SW480 (cell line): ENCODE measurements around the gene SKOR1.

ENCODE experiments used
- DNase-seq: peaks from one replicate; pipeline ENCODE4 v3.0.0-alpha.2; 2016; ENCODE audit warnings: low spot score

The SKOR1 gene

GRCh38 chr15:67824976-67825880 lies at the start of gene SKOR1:
Gene SKOR1, plus strand, starts transcription at chr15:67825509. Its CDS starts 94 bp downstream, at chr15:67825603.
- DNase-seq: no peak

GRCh38 chr15:67775998-67776397 lies 49.3 kb upstream of the SKOR1 start:
- no peak for DNase-seq

DNA sequence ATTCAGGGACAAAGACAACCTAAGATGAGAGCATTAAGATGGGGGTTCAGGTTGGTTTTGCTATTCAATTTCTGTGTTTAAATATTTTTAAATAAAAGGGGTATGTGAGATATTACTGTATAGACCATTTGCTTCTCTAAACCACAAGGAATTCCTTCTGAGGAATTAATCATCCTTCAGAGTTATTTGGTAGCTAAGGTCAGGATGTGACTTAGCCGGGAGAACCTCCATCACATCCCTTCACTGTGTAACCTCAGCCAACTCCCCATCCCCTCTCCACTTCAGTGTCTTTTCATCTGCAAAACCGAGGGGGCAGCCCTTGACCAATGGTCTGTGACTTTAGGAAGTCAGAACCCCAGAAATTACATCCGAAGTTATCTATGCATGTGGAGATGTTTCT lies 48.7 kb upstream of the SKOR1 start:
- no peak for DNase-seq

DNA sequence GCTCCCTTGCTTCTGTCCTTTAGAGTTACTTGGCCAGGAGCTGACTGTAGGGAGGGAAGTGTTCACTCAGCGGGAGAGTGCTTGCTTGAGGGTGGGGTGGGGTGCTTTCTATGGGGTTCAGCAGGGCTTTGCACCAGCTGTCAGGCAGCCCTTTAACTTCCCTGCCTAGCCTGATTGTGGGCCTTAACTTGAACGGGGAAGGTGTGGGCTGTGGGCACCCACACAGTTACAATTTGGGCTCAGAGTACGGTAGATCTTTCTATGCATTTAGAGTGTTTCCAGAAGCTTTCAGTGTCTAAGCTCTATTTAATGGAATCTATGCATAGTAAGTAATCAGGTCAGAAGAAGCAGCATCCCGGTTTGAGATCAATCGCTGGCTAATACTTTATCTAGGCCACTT lies 48.2 kb upstream of the SKOR1 start:
- DNase-seq: no peak

DNA sequence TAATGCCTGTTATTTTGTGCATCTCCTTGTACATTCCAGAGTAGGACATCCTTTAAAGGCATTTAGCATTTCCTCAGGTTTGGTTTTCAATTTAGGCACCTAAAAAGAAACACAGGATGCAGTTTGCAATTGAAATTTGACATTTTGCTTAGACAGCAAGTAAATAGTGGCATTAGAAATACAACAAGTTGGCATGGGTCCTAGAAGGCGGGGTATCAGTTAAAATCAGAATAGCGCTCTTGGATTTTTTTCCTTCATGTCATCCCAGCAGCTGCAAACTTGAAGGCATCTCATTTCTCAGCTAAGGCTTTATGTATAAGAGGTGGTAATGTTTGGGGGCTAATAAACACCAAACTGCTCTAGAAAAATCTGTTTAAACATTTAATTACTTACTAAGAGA lies 47.5 kb upstream of the SKOR1 start:
- no peak for DNase-seq

- no peak for DNase-seq
These were observed 46.3 kb upstream of the SKOR1 start for GRCh38 chr15:67778968-67779548.

DNA sequence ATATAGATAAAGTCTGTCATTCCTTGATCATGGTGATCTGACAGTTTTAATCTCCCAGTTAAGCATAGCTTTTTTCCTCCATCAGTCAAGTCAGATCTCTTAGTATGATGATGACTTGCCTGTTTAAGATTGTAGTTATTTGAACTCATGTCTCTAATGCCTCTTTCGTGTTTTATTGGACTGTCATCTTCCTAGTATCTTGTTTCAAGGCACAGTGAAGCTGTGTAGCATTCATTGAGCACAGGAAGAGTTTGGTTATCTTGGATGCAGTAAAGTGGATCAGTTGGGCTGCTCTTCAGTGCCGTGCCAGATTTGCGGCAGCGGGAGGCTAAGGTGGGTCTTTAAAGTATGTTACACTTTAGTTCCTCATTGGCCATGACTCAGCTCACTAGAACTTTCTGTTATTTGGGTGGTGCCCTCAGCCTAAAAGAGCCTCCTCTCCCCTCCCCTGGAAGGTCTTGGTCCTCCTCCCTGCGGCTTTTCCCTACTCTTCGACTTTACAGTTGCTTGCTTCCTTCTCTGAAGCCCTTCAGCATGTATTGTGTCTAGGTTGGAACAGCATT lies 45.7 kb upstream of the SKOR1 start:
- peak; percentile 47 for DNase-seq

DNA sequence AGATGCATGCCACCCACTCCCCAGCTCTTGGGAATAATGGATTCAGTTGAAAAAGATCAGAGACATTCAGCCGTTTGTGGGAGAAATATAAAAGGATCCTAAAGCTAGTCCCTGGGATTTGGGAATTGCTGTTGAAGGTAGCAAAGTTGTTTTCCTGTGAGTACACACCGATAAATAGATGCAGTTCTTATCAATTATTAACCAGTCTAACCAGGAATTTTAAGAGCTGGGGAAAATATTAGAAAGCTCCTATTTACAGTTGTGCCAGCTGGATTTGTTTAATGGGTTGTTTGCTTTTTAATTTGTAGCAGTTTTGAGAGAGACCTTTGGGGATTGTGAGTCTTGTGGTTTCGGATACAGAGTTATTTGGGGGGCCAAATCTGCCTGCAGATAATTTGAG lies 44.2 kb upstream of the SKOR1 start:
- no peak for DNase-seq

- DNase-seq: no peak
These were observed 43.2 kb upstream of the SKOR1 start for GRCh38 chr15:67781907-67782690.

DNA sequence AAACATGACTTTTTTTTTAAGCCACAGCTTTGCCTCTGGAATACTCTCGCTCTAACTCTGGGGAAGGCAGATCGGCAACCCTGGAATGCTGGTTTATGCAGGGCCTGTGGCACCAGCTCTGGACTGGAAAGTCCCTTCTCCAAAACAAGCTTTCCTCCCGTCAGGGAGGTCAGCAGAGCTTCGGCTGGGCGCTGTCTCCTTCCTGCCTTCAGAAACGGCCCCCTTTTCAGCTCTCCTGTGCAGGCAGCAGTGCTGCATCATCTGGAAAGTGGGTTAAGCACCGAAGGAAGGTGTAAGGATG lies 42.7 kb upstream of the SKOR1 start:
- no peak for DNase-seq

DNA sequence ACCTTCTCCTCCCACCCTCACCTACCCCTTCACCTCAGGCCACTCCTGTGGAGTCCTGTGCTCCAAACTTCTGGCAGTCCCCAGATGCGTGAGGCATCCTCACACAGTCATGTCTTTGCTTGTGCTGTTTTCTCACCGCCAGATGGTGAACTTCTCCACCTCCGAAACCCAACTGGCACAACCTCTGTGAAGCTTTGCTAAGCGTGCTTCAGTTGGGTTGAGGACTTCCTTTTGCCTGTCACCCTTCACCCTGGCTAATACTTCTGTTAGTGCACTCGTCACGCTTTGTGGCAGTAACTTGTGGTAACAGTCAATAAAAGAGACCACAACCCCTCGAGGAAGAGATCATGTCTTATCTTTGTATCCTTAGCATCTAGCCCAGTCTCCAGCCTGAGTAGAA lies 42.0 kb upstream of the SKOR1 start:
- no peak for DNase-seq

DNA sequence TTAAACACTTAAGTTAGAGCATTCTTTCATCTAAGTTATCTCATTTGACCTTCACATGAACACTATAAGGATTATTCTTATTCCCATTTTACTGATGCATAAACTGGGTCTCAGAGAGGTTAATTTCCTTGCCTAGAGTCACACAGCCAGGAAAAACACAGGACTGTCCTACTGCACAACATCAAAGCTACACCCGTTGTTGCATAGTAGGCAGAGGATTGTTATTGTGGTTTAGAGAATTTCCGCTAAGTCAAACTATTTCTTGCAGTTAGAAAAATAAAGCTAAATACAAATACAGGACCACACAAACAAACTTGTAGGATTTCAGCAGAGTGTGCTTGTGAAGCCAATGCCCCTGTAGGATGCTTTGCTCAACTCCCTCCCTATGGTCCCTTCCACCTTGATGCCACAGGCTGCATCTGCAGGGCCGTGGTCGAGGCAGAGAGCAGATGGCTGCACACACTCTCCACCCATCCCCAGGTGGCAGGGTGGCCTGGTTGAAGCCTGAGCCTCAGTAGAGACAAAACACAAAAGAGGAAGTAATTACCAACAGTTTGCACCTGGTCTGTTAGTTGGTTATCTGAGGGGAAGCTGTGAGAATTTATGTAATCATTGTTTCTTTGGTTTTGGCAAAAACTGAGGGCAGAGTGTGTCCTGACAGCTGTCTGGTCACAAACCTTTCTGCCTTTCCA lies 41.1 kb upstream of the SKOR1 start:
- no peak for DNase-seq

DNA sequence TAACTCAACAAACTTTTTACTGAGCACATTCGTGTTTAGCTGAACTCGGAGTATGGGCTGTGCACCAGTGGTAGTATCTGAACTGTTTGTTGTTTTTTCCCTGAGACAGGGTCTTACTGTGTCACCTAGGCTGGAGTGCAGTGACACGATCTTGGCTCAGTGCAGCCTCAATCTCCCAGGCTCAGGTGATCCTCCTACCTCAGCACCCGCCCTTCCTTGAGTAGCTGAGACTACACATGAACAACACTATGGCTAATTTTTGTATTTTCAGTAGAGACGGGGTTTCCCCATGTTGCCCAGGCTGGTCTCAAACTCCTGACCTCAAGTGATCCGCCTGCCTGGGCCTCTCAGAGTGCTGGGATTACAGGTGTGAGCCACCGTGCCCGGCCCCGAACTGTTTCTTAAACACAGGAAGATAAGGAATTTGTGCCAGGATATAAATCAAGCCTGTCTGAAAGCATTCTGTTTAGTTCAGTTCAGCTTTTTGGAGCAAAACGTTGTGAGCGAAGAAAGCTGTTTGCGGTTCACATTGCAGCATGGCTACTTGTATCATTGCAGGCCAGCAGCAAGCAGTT lies 40.4 kb upstream of the SKOR1 start:
- no peak for DNase-seq

DNA sequence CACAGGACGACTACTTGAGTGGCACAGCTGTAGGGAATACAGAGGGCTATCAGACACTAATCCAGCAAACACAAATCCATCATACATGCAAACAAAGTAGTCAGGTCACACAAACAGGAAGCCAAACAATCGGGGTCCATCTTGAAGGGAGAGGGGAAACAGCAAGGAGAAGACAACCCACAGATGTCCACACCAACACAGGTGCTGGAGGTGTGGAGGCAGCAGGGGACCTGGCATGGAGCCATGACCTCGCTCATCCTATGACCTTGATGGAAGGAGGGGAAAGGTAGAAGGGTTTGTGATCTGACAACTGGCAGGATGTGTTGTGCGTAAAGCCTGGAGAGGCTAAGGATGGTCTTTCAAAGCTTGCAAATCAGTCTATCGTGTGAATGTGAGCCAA lies 39.9 kb upstream of the SKOR1 start:
- DNase-seq: no peak

GRCh38 chr15:67786646-67787045 lies 38.7 kb upstream of the SKOR1 start:
- no peak for DNase-seq

DNA sequence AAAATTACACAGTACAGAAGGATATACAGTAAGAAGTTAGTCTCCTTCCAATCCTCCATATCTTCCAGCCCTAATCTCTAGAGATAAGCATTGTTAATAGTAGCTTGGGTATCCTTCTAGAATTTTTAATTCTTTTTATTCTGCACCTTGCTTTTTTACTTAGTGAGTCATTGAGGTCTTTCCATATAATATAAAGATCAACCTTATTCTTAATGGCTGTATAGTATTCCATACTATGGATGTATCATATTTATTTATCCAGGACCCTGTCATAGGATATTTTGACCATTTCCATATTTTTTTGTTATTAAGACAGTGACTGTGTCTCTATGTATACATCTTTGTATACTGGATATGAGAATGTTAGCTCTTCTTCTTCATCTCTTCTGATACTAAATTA lies 36.3 kb upstream of the SKOR1 start:
- DNase-seq: no peak

- peak; percentile 33 for DNase-seq
These were observed 34.5 kb upstream of the SKOR1 start for GRCh38 chr15:67790610-67791319.

GRCh38 chr15:67792250-67792942 lies 32.9 kb upstream of the SKOR1 start:
- DNase-seq: no peak

DNA sequence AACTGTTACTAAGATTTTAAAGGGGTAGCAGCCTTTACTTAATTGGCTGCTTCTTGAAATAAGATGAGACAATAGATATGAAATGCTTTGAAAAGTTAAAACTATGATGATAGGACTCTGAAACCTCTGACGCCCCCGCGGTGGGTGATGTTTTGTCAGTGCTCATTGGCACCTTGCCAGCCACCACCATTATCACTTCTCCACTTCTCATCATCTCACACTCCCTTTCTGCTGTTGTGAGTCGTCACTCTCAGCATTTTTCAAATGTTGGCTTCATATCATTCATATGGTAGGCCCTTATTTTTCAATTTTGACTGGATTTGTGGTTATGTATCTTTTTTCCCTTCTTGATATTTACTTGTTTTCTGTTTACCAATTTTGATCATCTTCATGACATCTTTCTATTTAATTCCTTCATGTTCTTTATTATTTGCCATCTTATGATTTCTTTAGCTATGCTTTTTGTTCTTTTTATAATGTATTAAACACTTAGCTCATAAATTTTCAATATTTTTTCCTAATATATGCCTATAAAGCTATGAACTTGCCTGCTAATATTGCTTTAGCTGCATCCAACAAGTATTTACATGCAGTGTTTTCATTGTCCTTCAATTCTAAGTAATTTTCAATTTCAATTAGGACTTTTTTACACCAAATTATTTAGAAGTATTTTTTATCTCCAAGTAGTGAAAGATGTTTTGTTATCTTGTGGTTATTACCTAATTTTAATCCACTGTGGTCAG lies 30.3 kb upstream of the SKOR1 start:
- no peak for DNase-seq
